ENCODE results near the gene SREK1IP1.
"Not testable (repeated sequence)": the region's sequence is repeated elsewhere in the genome, so short reads cannot be mapped to it uniquely, and the experiment has no call there.

The SREK1IP1 gene

GRCh38 chr5:64714495-64714894 is 54.0 kb downstream of the SREK1IP1 start:
- Histone ChIP-seq H3K4me1 (ENCODE audit: insufficient read depth, low read length) (peaks cover 11% of the 10 kb centered on the region), H3K4me3 (ENCODE audit: low read length) (0 out of 2 replicates have a peak overlapping the region, but pooled peaks have one; percentile 32)
- H3K36me3 ChIP-seq (ENCODE audit: insufficient read depth, low read length); H3K9me3 ChIP-seq (ENCODE audit: insufficient read depth, low read depth, low read length); H3K27ac ChIP-seq (ENCODE audit: low read depth, low read length); H3K27me3 ChIP-seq (ENCODE audit: insufficient read depth, low read length); H3K9ac ChIP-seq (ENCODE audit: low read depth, low read length): not testable (repeated sequence)
- WGBS: 83% methylated on average over 11 of the region's 16 CpGs

- H3K4me1 ChIP-seq (ENCODE audit: insufficient read depth, low read length): peaks cover 42% of the 10 kb centered on the region
- peaks cover 17% of the 10 kb centered on the region for H3K9me3 ChIP-seq (ENCODE audit: insufficient read depth, low read depth, low read length)
- H3K9ac ChIP-seq (ENCODE audit: low read depth, low read length): no peak overlapping the region
- H3K27me3 ChIP-seq (ENCODE audit: insufficient read depth, low read length): no peaks in the 10 kb centered on the region
- H3K36me3 ChIP-seq (ENCODE audit: insufficient read depth, low read length): peaks cover 11% of the 10 kb centered on the region
- WGBS: 70% methylated on average over 2 of the region's 2 CpGs
- peak overlapping the region; percentile 19; the same call in 1 of the 2 replicates for H3K4me3 ChIP-seq (ENCODE audit: low read length)
- H3K27ac ChIP-seq (ENCODE audit: low read depth, low read length): peak overlapping the region; percentile 90; the same call in 1 of the 2 replicates
These were observed 61.3 kb downstream of the SREK1IP1 start for GRCh38 chr5:64707191-64707590.

GRCh38 chr5:64706074-64706473 is 62.4 kb downstream of the SREK1IP1 start:
- Histone ChIP-seq H3K27ac (ENCODE audit: low read depth, low read length) (peak overlapping the region; percentile 90), H3K4me3 (ENCODE audit: low read length) (peak overlapping the region; percentile 19), H3K9ac (ENCODE audit: low read depth, low read length) (peak overlapping the region; percentile 60), H3K9me3 (ENCODE audit: insufficient read depth, low read depth, low read length) (peaks cover 17% of the 10 kb centered on the region), H3K36me3 (ENCODE audit: insufficient read depth, low read length) (peaks cover 11% of the 10 kb centered on the region), H3K4me1 (ENCODE audit: insufficient read depth, low read length) (peaks cover 42% of the 10 kb centered on the region)
- not testable (repeated sequence) for H3K27me3 ChIP-seq (ENCODE audit: insufficient read depth, low read length)
- WGBS: 17% methylated on average over 2 of the region's 2 CpGs

- Histone ChIP-seq H3K27me3 (ENCODE audit: insufficient read depth, low read length) (no peaks in the 10 kb centered on the region), H3K9ac (ENCODE audit: low read depth, low read length) (no peak overlapping the region), H3K4me1 (ENCODE audit: insufficient read depth, low read length) (peaks cover 23% of the 10 kb centered on the region), H3K9me3 (ENCODE audit: insufficient read depth, low read depth, low read length) (peaks cover 13% of the 10 kb centered on the region), H3K4me3 (ENCODE audit: low read length) (no peak overlapping the region), H3K27ac (ENCODE audit: low read depth, low read length) (no peak overlapping the region), H3K36me3 (ENCODE audit: insufficient read depth, low read length) (peaks cover 7% of the 10 kb centered on the region)
- 95% methylated on average over 3 of the region's 4 CpGs for WGBS
These were observed 67.7 kb downstream of the SREK1IP1 start for GRCh38 chr5:64700765-64701164.

- WGBS: 97% methylated on average over 7 of the region's 7 CpGs
- H3K9me3 ChIP-seq (ENCODE audit: insufficient read depth, low read depth, low read length): peaks cover 19% of the 10 kb centered on the region
These were observed 72.1 kb downstream of the SREK1IP1 start for GRCh38 chr5:64696414-64696813.

GRCh38 chr5:64693636-64694035 is 74.9 kb downstream of the SREK1IP1 start:
- Histone ChIP-seq H3K4me3 (ENCODE audit: low read length) (no peak overlapping the region), H3K27me3 (ENCODE audit: insufficient read depth, low read length) (peaks cover 36% of the 10 kb centered on the region), H3K4me1 (ENCODE audit: insufficient read depth, low read length) (peaks cover 27% of the 10 kb centered on the region), H3K36me3 (ENCODE audit: insufficient read depth, low read length) (peaks cover 13% of the 10 kb centered on the region), H3K27ac (ENCODE audit: low read depth, low read length) (no peak overlapping the region), H3K9me3 (ENCODE audit: insufficient read depth, low read depth, low read length) (peaks cover 19% of the 10 kb centered on the region), H3K9ac (ENCODE audit: low read depth, low read length) (no peak overlapping the region)
- WGBS: 96% methylated on average over 2 of the region's 2 CpGs

More at GRCh38 chr5:64696414-64696813, 72.1 kb downstream of the SREK1IP1 start:
- not testable (repeated sequence) for H3K4me3 ChIP-seq (ENCODE audit: low read length); H3K27ac ChIP-seq (ENCODE audit: low read depth, low read length); H3K9ac ChIP-seq (ENCODE audit: low read depth, low read length); H3K4me1 ChIP-seq (ENCODE audit: insufficient read depth, low read length); H3K27me3 ChIP-seq (ENCODE audit: insufficient read depth, low read length)
- peaks cover 13% of the 10 kb centered on the region for H3K36me3 ChIP-seq (ENCODE audit: insufficient read depth, low read length)

- 48% methylated on average over 2 of the region's 3 CpGs for WGBS
- Histone ChIP-seq H3K4me1 (ENCODE audit: insufficient read depth, low read length) (peaks cover 27% of the 10 kb centered on the region), H3K4me3 (ENCODE audit: low read length) (peak overlapping the region; percentile 68), H3K36me3 (ENCODE audit: insufficient read depth, low read length) (peaks cover 8% of the 10 kb centered on the region), H3K9ac (ENCODE audit: low read depth, low read length) (peak overlapping the region; percentile 89), H3K27ac (ENCODE audit: low read depth, low read length) (no peak overlapping the region), H3K9me3 (ENCODE audit: insufficient read depth, low read depth, low read length) (peaks cover 10% of the 10 kb centered on the region; the same call in 1 of the 2 replicates), H3K27me3 (ENCODE audit: insufficient read depth, low read length) (peaks cover 51% of the 10 kb centered on the region)
These were observed 77.2 kb downstream of the SREK1IP1 start for GRCh38 chr5:64691291-64691690.

GRCh38 chr5:64690417-64691151 is 77.9 kb downstream of the SREK1IP1 start, which contains the start of gene SHISAL2B:
TSS of gene SHISAL2B (plus strand) at chr5:64690503. CDS start at chr5:64690624, 121 bp downstream.
- peaks cover 29% of the 10 kb centered on the region for H3K4me1 ChIP-seq (ENCODE audit: insufficient read depth, low read length)
- peaks cover 4% of the 10 kb centered on the region for H3K36me3 ChIP-seq (ENCODE audit: insufficient read depth, low read length)
- H3K9me3 ChIP-seq (ENCODE audit: insufficient read depth, low read depth, low read length): peaks cover 4% of the 10 kb centered on the region; the same call in 1 of the 2 replicates
- peak within 1 kb of the TSS; percentile 89 for H3K9ac ChIP-seq (ENCODE audit: low read depth, low read length)
- 1% methylated on average over 71 of the region's 71 CpGs for WGBS
- peaks cover 51% of the 10 kb centered on the region for H3K27me3 ChIP-seq (ENCODE audit: insufficient read depth, low read length)
- H3K4me3 ChIP-seq (ENCODE audit: low read length): peak within 1 kb of the TSS; percentile 68
- no peak within 1 kb of the TSS for H3K27ac ChIP-seq (ENCODE audit: low read depth, low read length)

GRCh38 chr5:64690104-64690416 is 78.4 kb downstream of the SREK1IP1 start:
- Histone ChIP-seq H3K27ac (ENCODE audit: low read depth, low read length) (no peak overlapping the region), H3K9me3 (ENCODE audit: insufficient read depth, low read depth, low read length) (no peaks in the 10 kb centered on the region), H3K4me3 (ENCODE audit: low read length) (peak overlapping the region; percentile 68), H3K9ac (ENCODE audit: low read depth, low read length) (peak overlapping the region; percentile 89), H3K36me3 (ENCODE audit: insufficient read depth, low read length) (no peaks in the 10 kb centered on the region), H3K4me1 (ENCODE audit: insufficient read depth, low read length) (peaks cover 31% of the 10 kb centered on the region), H3K27me3 (ENCODE audit: insufficient read depth, low read length) (peaks cover 51% of the 10 kb centered on the region)
- 5% methylated on average over 9 of the region's 9 CpGs for WGBS

GRCh38 chr5:64688965-64689364 is 79.5 kb downstream of the SREK1IP1 start:
- Histone ChIP-seq H3K27ac (ENCODE audit: low read depth, low read length) (no peak overlapping the region), H3K9me3 (ENCODE audit: insufficient read depth, low read depth, low read length) (no peaks in the 10 kb centered on the region), H3K9ac (ENCODE audit: low read depth, low read length) (no peak overlapping the region), H3K4me3 (ENCODE audit: low read length) (no peak overlapping the region), H3K36me3 (ENCODE audit: insufficient read depth, low read length) (no peaks in the 10 kb centered on the region), H3K27me3 (ENCODE audit: insufficient read depth, low read length) (peaks cover 51% of the 10 kb centered on the region), H3K4me1 (ENCODE audit: insufficient read depth, low read length) (peaks cover 31% of the 10 kb centered on the region)
- WGBS: 53% methylated on average over 2 of the region's 3 CpGs

GRCh38 chr5:64688391-64688790 is 80.1 kb downstream of the SREK1IP1 start:
- no peak overlapping the region for H3K27ac ChIP-seq (ENCODE audit: low read depth, low read length)
- H3K36me3 ChIP-seq (ENCODE audit: insufficient read depth, low read length): no peaks in the 10 kb centered on the region
- peaks cover 51% of the 10 kb centered on the region for H3K27me3 ChIP-seq (ENCODE audit: insufficient read depth, low read length)
- H3K9me3 ChIP-seq (ENCODE audit: insufficient read depth, low read depth, low read length): no peaks in the 10 kb centered on the region
- H3K9ac ChIP-seq (ENCODE audit: low read depth, low read length): no peak overlapping the region
- 94% methylated on average over 2 of the region's 3 CpGs for WGBS
- no peak overlapping the region for H3K4me3 ChIP-seq (ENCODE audit: low read length)
- H3K4me1 ChIP-seq (ENCODE audit: insufficient read depth, low read length): peaks cover 31% of the 10 kb centered on the region
